HT1080 (cell line): ENCODE measurements around the gene ERBB4. TPM values are rescaled to one million over a fixed set of nuclear protein-coding genes. Genes with fewer than 3 reads are reported as not detected.

Experiments
- DNase-seq: peaks from one replicate; pipeline ENCODE4 v3.0.0-alpha.2; 2015; ENCODE audit warnings: low read depth
- total RNA-seq: library from RNA; depleted of rRNA; stranded (reverse); fragments of >200 nt; shearing (Covaris generic); gene quantifications from 2 replicates; pipeline ENCODE4 v1.2.3, GENCODE V29; 2014

The ERBB4 gene
- total RNA-seq, 1 experiment from 2014 or later = 0.02 TPM

DNA sequence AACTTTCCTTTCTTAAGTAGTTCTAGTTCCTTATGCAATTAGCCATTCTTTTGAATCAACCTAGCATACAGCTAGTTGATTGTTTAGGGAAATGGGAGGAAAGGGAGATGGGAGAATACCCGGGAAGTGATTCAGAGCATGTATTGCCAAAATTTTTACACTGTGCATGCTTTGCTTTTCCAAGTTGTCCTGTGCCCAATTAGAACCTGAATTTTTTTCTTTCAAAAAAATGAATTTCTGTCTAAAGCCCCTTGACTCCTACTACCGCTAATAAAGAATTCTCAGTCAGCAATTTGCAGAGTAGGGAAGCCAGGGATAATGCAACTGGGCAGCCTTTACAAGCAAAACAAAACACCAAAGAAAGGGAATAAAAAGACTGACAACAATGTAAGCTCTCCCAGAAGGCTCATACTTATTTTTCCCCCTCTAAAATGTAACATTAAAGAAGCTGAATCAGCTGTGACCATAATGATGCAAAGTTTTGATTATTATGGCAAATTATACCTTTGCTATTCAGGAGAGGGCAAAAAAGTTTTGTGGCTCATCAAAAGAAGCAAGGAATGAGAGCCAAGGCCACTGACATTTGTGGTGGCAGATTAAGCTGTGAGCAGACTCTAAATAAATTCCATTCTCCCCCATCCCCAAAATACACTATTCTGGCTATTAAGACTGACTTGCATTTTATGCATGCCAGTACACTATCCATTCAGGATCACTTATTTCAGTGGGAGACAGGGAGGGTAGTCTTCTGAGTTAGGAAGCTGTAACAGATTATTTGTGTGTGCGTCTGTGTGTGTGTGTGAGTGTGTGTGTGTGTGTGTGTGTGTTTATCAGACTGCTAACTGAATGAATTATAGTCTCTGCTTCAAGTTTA, 174.3 kb downstream of the ERBB4 start:
- peak; percentile 56 for DNase-seq

DNA sequence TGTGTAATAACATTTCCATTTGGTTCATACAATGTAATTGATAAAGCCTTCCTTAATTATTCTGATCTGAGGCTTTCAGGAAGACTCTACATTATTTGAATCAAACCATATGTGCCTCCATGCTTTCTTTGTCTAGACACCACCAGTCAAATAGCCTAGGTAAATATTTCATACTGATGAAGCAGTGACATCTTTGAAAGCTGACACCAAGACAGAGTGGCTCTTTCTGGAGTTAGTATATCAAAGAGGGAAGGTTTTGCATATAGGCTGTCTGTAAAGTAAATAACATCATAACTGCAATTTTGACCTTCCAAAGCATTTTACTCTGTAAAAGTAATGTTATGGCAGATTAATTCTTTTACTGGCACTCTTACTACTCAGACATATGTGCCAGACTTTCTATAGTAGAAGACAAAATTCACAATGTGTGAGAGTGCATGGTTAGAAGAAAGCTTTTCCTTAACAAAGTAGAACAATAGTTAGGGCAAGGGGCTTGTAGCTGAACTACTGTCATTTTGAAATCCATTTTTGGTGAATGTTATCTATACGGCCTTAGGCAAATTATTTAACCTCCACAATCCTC, 177.3 kb downstream of the ERBB4 start:
- DNase-seq = no peak

DNA sequence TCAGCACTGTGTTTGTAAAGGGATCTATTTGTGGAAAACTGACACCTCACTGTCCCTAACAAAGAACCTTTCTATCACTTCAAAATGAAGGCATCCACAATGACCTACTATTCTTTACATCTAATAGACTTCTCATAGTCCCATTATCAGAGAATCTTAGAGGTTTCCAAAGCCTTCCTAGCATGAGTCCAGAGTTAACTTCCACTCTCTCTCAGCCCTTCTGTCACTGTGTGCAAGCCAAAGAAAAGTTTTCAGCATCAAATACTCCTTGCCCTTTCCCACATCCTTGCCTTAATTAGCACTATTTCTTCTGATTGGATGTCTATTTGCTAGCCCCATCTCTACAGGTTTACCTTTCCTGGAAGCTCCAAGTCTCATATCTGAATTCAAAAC, 178.5 kb downstream of the ERBB4 start:
- DNase-seq = no peak

GRCh38 chr2:212359425-212360067, 179.1 kb downstream of the ERBB4 start:
- no peak for DNase-seq

DNA sequence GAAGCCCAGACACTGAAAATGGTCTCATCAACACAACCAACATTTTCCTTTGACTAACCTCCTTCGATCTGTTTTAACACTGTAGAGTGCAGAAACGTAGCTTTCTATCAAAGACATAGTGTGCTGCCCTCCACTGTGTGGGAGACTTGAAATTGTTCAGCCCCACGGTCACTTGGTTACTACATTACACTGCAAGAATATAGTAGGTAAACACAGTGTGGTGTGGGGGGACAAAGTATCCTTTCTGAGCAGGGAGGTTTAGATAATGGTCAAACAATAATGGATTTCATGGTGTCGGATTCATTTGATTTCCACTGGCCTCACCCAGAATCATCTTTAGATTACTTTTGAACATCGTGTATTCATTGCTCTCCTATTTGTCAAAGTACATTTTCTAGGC, 181.0 kb downstream of the ERBB4 start:
- DNase-seq = no peak

DNA sequence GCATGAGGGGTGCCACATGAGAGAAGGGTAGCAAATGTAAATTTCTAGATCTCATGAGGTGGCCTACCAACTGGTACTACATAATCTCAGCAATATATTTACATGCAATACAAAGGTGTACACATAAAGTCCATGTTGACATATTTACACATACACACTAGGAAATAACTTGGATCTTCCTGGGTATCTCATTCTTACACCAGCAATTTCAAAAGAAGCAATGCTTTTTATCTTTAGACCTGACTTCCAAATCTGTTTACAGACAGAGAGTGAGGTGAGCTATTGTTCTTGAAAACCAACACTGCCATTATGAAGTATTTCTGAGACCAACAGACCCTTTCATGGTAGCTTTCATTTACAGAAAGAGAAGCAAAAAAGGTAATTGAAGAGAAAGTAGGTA, 184.2 kb downstream of the ERBB4 start:
- DNase-seq = no peak

DNA sequence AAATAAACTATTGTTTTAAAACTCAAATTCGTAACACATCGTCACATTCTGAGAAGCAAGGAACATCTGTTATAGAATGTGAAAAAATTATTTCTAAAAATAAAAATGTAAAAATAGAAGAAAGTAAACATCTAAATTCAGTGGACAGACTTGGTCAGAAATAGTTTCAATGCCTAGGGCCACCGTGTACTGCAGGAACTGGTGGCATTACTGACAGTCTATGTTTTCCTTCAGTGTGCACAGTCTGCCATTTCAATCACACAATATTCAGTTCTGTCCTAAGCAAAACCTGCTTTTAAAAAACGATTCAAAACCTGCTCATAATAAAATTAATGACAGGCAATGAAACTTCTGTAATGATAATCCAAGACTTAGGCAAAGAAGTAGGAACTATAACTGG, 190.1 kb downstream of the ERBB4 start:
- DNase-seq = no peak

DNA sequence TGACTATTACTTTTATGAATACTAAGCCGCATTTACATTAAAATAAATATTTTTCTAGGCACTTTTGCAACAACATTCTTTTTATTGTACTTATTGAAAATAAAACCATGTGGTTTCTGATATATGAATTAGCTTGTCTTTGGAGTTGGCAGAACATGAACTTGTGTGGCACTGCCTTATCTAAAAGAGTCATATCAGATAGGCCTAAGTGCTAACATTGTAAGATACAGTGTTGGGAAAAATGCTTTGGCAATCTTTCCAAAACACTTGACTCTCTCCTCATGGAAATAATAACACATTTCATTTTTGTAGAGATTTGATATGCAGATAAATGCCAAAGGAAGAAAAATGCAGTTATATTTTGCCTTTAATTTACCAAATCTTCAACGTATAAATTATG, 191.7 kb downstream of the ERBB4 start:
- DNase-seq = no peak

DNA sequence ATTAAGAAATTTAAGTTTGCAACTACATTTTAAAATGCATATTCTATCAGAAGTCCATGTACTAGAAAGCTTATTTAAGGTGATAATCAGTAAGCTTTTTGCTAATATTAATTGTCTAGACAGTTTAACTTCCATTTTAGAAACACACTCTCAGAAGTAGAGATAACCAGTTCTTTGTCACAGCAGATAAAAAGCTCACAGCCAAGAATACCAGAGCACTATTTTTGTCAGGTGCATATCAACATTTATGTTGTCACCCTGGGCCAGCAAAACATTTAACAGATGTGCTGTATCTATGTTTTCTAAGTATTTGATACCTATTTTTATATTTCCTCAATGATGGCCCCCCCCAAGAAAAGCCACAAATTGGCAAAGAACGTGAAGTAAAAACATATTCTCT, 192.6 kb downstream of the ERBB4 start:
- no peak for DNase-seq

DNA sequence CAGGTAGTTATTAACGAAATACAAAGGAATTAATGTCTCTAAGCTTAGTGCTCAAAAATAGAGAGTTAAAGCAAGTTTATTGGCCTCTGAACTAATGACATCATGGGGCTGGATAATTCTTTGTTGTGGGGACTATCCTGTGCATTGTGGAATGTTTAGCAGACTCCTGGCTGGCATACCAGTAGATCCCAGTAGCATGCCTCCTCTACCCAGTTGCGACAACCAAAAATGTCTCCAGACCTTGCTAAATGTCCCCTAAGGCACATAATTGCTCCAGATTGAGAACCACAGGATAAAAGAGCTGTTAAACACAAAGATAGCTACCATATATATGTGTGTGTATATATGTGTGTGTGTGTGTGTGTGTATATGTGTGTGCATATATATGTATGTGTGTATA, 194.5 kb downstream of the ERBB4 start:
- no peak for DNase-seq

- DNase-seq = no peak
Measured at GRCh38 chr2:212343167-212343566, 195.4 kb downstream of the ERBB4 start.

- DNase-seq = no peak
Measured at GRCh38 chr2:212337486-212338343, 200.9 kb downstream of the ERBB4 start.

DNA sequence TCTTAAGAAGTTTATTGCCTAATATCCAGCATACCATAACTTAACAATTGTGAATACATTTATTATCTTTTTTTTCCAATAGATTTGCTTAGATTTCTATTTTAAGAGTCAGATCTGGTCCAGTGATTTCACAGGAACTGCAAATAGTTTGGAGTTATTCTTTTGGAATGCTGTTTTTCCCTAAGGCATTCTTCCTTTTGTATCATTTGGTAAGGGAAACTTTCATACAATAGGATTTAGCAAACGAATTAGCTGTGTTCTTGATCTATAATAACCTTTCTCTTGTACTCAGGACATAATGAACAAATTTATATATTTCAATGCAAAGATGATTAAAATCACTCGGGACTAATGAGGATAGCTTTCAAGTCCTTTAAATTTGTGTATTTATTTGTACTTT, 201.6 kb downstream of the ERBB4 start:
- DNase-seq = no peak

- peak; percentile 1 for DNase-seq
Measured at GRCh38 chr2:212330263-212330662, 208.3 kb downstream of the ERBB4 start.

- no peak for DNase-seq
Measured at GRCh38 chr2:212328712-212329496, 209.7 kb downstream of the ERBB4 start.

GRCh38 chr2:212328136-212328535, 210.5 kb downstream of the ERBB4 start:
- DNase-seq = no peak

DNA sequence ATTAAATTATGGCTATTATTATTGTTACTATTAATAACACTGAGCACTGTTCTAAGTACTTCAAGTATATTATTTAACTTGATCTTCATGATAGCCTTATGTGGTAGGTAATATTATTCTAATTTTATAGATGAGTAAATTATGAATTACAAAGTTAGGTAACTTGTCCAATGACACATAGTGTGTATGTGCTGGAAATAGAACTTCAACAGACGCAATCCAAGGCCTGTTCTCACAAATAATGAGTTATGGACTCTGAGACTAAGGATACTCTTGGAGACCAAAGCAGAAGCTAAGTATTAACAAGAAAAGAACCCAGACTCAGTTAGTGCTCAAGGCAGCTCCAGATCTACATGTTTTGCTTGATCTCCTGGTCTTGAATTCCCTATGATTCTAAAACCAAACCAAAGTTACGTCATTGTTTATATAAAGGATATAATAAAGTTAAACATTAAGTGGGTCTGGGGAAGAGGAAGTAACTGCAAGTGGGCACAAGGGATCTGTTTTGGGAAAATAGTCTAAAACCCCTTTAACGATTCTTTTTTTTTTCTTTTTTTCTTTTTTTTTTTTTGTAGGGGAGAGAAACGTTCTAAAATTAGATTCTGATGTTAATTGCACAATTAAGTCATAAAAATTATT, 211.3 kb downstream of the ERBB4 start:
- DNase-seq = no peak

DNA sequence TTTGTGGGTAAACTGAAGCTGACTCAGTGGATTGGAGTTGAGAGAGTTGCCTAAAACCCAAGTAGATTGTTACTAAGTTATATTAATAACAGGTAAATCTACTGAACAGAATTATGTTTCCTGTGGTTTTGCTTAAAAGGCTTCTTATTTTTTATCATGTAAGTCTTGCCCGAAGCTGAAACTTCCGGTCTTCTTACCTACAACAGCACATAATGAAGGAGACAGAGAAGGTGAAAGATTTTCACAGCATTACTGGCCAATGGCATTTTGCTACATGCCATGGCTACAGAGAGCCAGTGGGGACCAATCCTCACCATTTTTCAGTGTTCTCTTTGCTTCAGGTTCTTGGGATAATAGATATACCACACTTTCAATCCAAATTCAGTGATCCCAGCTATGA, 220.0 kb downstream of the ERBB4 start:
- no peak for DNase-seq

GRCh38 chr2:212314680-212315079, 223.9 kb downstream of the ERBB4 start:
- no peak for DNase-seq

- no peak for DNase-seq
Measured at GRCh38 chr2:212311807-212312404, 226.7 kb downstream of the ERBB4 start.
